Upper lobe of right lung (tissue), 1 donor: Measurements from ENCODE around the gene HS6ST2. TPM values are rescaled to one million over a fixed set of nuclear protein-coding genes. Genes with fewer than 3 reads are reported as not detected.

Source experiments
- ATAC-seq: fragments of 200-7000 bp; cut with Tn5 transposase; one replicate; pipeline ENCODE4 v1.9.1; 2020; ENCODE audit warnings: mild to moderate bottlenecking, moderate library complexity
- DNase-seq: peaks from one replicate; pipeline ENCODE4 v3.0.0-alpha.2; 2020
- H3K27ac ChIP-seq: fragments of 200-600 bp; one replicate; pipeline ENCODE4 v1.8.0; 2022
- H3K27me3 ChIP-seq: fragments of 200-600 bp; one replicate; pipeline ENCODE4 v1.8.0; 2022; ENCODE audit warnings: mild to moderate bottlenecking
- H3K36me3 ChIP-seq: fragments of 200-600 bp; one replicate; pipeline ENCODE4 v1.8.0; 2022
- H3K4me1 ChIP-seq: fragments of 200-600 bp; one replicate; pipeline ENCODE4 v1.8.0; 2022
- H3K4me3 ChIP-seq: fragments of 200-600 bp; one replicate; pipeline ENCODE4 v1.8.0; 2022; ENCODE audit warnings: mild to moderate bottlenecking
- H3K9me3 ChIP-seq: fragments of 200-600 bp; one replicate; pipeline ENCODE4 v1.8.0; 2022
- CTCF ChIP-seq: fragments of 200-600 bp; IDR thresholded peaks from one replicate; pipeline ENCODE4 v1.8.0; 2022; ENCODE audit warnings: antibody characterized with exemption
- intact Hi-C: fragments of 100-400 bp; cut with DNase I; formaldehyde crosslinking; loops from one replicate; pipeline ENCODE4 v1.11.0; 2022
- total RNA-seq: library from RNA; stranded (reverse); fragmentation: NEBNext Ultra II Directional; extraction: Animal tissue kit (Norgen Biotek cat#: 25700); gene quantifications from one replicate; pipeline ENCODE4 v1.2.1, GENCODE V29; 2021
- donor health status: DM: no; HTN: yes; CAD: no; lungs with severe emphysema.

The HS6ST2 gene
- total RNA-seq, 1 donor from 2014 or later, result 0.87 TPM

GRCh38 chrX:132786217-132786616 is 172.2 kb downstream of the HS6ST2 start:
- intact Hi-C loops, result no loop called here
- Histone ChIP-seq H3K9me3 (no peaks in the 10 kb centered on the region), H3K36me3 (no peaks in the 10 kb centered on the region), H3K4me3 (no peak overlapping the region), H3K4me1 (no peaks in the 10 kb centered on the region), H3K27ac (no peak overlapping the region), H3K27me3 (no peaks in the 10 kb centered on the region)
- ATAC-seq (no peak), DNase-seq (no peak)
- TF ChIP-seq CTCF, result no peak

GRCh38 chrX:132778917-132779316 is 179.5 kb downstream of the HS6ST2 start:
- no peak overlapping the region for H3K27ac ChIP-seq
- no peak for ATAC-seq
- H3K9me3 ChIP-seq, result no peaks in the 10 kb centered on the region
- no peaks in the 10 kb centered on the region for H3K27me3 ChIP-seq
- DNase-seq, result no peak
- no peak overlapping the region for H3K4me3 ChIP-seq
- no peak for TF ChIP-seq CTCF
- intact Hi-C loops, result no loop called here
- no peaks in the 10 kb centered on the region for H3K4me1 ChIP-seq
- H3K36me3 ChIP-seq, result no peaks in the 10 kb centered on the region

- intact Hi-C loops, result no loop called here
- peak; percentile 41 for ATAC-seq
- Histone ChIP-seq H3K27me3 (no peaks in the 10 kb centered on the region), H3K4me1 (no peaks in the 10 kb centered on the region), H3K27ac (no peak overlapping the region), H3K4me3 (no peak overlapping the region), H3K36me3 (no peaks in the 10 kb centered on the region), H3K9me3 (no peaks in the 10 kb centered on the region)
- DNase-seq, result no peak
- no peak for TF ChIP-seq CTCF
Measured at GRCh38 chrX:132776486-132777210, 181.8 kb downstream of the HS6ST2 start.

- no peak overlapping the region for H3K27ac ChIP-seq
- no peaks in the 10 kb centered on the region for H3K9me3 ChIP-seq
- no peak for TF ChIP-seq CTCF
- no peak overlapping the region for H3K4me3 ChIP-seq
- intact Hi-C loops, result no loop called here
- H3K4me1 ChIP-seq, result no peaks in the 10 kb centered on the region
- DNase-seq (no peak), ATAC-seq (no peak)
- H3K27me3 ChIP-seq, result no peaks in the 10 kb centered on the region
- H3K36me3 ChIP-seq, result no peaks in the 10 kb centered on the region
Measured at GRCh38 chrX:132775263-132775823, 183.1 kb downstream of the HS6ST2 start.

GRCh38 chrX:132774010-132774714 is 184.3 kb downstream of the HS6ST2 start:
- no peak for TF ChIP-seq CTCF
- Histone ChIP-seq H3K4me1 (no peaks in the 10 kb centered on the region), H3K9me3 (no peaks in the 10 kb centered on the region), H3K27me3 (no peaks in the 10 kb centered on the region), H3K4me3 (no peak overlapping the region), H3K27ac (no peak overlapping the region), H3K36me3 (no peaks in the 10 kb centered on the region)
- intact Hi-C loops, result no loop called here
- DNase-seq (no peak), ATAC-seq (no peak)
